Mesenchymal stem cell (in vitro differentiated cells and primary cell): Measurements from ENCODE around the gene ZNF316.

Experiments
- DNase-seq: peaks from one replicate; pipeline ENCODE4 v3.0.0-alpha.2; 2013
- H2AFZ ChIP-seq: one replicate; pipeline ENCODE4 v1.6.1; 2013; ENCODE audit warnings: low read depth, mild to moderate bottlenecking, control low read depth, inconsistent platforms, low read length, moderate library complexity
- H2AK5ac ChIP-seq: 2 replicates; pipeline ENCODE4 v1.6.1; 2013; ENCODE audit warnings: low read length, moderate library complexity, mild to moderate bottlenecking, inconsistent platforms; ENCODE audit not compliant: severe bottlenecking
- H2BK120ac ChIP-seq: one replicate; pipeline ENCODE4 v1.6.1; 2013; ENCODE audit warnings: low read depth, mild to moderate bottlenecking, inconsistent platforms, low read length, moderate library complexity
- H2BK12ac ChIP-seq, 2 experiments: one replicate each; pipeline ENCODE4 v1.6.1; 2013; ENCODE audit warnings: inconsistent platforms in 2 of 2, low read length in 2 of 2, mild to moderate bottlenecking in 2 of 2, moderate library complexity in 2 of 2, control low read depth in 1 of 2
- H2BK15ac ChIP-seq: one replicate; pipeline ENCODE4 v1.6.1; 2013; ENCODE audit warnings: mild to moderate bottlenecking, low read depth, inconsistent platforms; ENCODE audit not compliant: poor library complexity, severe bottlenecking
- H2BK5ac ChIP-seq: 2 replicates; pipeline ENCODE4 v1.6.1; 2013; ENCODE audit warnings: low read depth, mild to moderate bottlenecking, low read length, control low read depth, inconsistent platforms; ENCODE audit not compliant: poor library complexity, severe bottlenecking
- H3K14ac ChIP-seq, 2 experiments: one replicate each; pipeline ENCODE4 v1.6.1; 2013; ENCODE audit warnings: inconsistent platforms in 2 of 2, low read length in 2 of 2, control low read depth in 1 of 2, mild to moderate bottlenecking in 1 of 2, moderate library complexity in 1 of 2
- H3K18ac ChIP-seq, 2 experiments: one replicate each; pipeline ENCODE4 v1.6.1; 2013; ENCODE audit warnings: inconsistent platforms in 2 of 2, low read length in 2 of 2, control low read depth in 1 of 2, low read depth in 1 of 2, mild to moderate bottlenecking in 1 of 2
- H3K23ac ChIP-seq, 2 experiments: one replicate each; pipeline ENCODE4 v1.6.1; 2013; ENCODE audit warnings: inconsistent platforms in 2 of 2, low read length in 2 of 2, mild to moderate bottlenecking in 2 of 2, moderate library complexity in 2 of 2, control low read depth in 1 of 2
- H3K27ac ChIP-seq: 2 replicates; pipeline ENCODE4 v1.5.1; 2013; ENCODE audit warnings: mild to moderate bottlenecking, moderate library complexity, low read length, control low read depth, inconsistent platforms; ENCODE audit not compliant: poor library complexity, severe bottlenecking
- H3K27me3 ChIP-seq, 2 experiments: 2 replicates each; pipeline versions ENCODE4 v1.6.1 to v1.7.0; 2013; ENCODE audit warnings: low read length in 2 of 2, mild to moderate bottlenecking in 2 of 2, moderate library complexity in 2 of 2, control low read depth in 1 of 2, inconsistent platforms in 1 of 2; ENCODE audit not compliant: control insufficient read depth in 1 of 2, insufficient read depth in 1 of 2
- H3K36me3 ChIP-seq, 2 experiments: 2 replicates each; pipeline versions ENCODE4 v1.6.1 to v1.7.0; 2013; ENCODE audit warnings: low read length in 2 of 2, control low read depth in 1 of 2, inconsistent platforms in 1 of 2, low read depth in 1 of 2, mild to moderate bottlenecking in 1 of 2; ENCODE audit not compliant: insufficient read depth in 2 of 2, control insufficient read depth in 1 of 2
- H3K4ac ChIP-seq, 2 experiments: one replicate each; pipeline ENCODE4 v1.6.1; 2013; ENCODE audit warnings: inconsistent platforms in 2 of 2, low read length in 2 of 2, mild to moderate bottlenecking in 2 of 2, moderate library complexity in 2 of 2, control low read depth in 1 of 2, low read depth in 1 of 2
- H3K4me1 ChIP-seq: 2 replicates; pipeline ENCODE4 v1.6.1; 2013; ENCODE audit warnings: low read depth, low read length, control low read depth; ENCODE audit not compliant: control insufficient read depth, insufficient read depth
- H3K4me2 ChIP-seq: 2 replicates; pipeline ENCODE4 v1.6.1; 2013; ENCODE audit warnings: low read length, mild to moderate bottlenecking, inconsistent platforms; ENCODE audit not compliant: poor library complexity, severe bottlenecking
- H3K4me3 ChIP-seq, 2 experiments: 2 replicates each; pipeline versions ENCODE4 v1.5.1 to v1.7.0; 2013; ENCODE audit warnings: low read length in 2 of 2, mild to moderate bottlenecking in 2 of 2, control low read depth in 1 of 2, low read depth in 1 of 2; ENCODE audit not compliant: insufficient read depth in 1 of 2
- H3K79me1 ChIP-seq: replicated peaks from 2 replicates; pipeline ENCODE4 v1.6.1; 2013; ENCODE audit warnings: mild to moderate bottlenecking, control low read depth, low read length, inconsistent platforms; ENCODE audit not compliant: poor library complexity, severe bottlenecking
- H3K9ac ChIP-seq: 2 replicates; pipeline ENCODE4 v1.7.0; 2013; ENCODE audit warnings: mild to moderate bottlenecking, low read length, moderate library complexity
- H3K9me3 ChIP-seq: 2 replicates; pipeline ENCODE4 v1.7.0; 2013; ENCODE audit warnings: mild to moderate bottlenecking, low read length; ENCODE audit not compliant: control insufficient read depth
- H4K8ac ChIP-seq: one replicate; pipeline ENCODE4 v1.6.1; 2013; ENCODE audit warnings: inconsistent platforms, mild to moderate bottlenecking, low read length, moderate library complexity
- H4K91ac ChIP-seq: one replicate; pipeline ENCODE4 v1.6.1; 2013; ENCODE audit warnings: mild to moderate bottlenecking, low read length, inconsistent platforms
- WGBS: methylation state at CpG from one replicate; pipeline ENCODE4 v1.1.7; 2013; ENCODE audit warnings: mixed read lengths; 5-methylcytosine and 5-hydroxymethylcytosine counted together

The ZNF316 gene

DNA sequence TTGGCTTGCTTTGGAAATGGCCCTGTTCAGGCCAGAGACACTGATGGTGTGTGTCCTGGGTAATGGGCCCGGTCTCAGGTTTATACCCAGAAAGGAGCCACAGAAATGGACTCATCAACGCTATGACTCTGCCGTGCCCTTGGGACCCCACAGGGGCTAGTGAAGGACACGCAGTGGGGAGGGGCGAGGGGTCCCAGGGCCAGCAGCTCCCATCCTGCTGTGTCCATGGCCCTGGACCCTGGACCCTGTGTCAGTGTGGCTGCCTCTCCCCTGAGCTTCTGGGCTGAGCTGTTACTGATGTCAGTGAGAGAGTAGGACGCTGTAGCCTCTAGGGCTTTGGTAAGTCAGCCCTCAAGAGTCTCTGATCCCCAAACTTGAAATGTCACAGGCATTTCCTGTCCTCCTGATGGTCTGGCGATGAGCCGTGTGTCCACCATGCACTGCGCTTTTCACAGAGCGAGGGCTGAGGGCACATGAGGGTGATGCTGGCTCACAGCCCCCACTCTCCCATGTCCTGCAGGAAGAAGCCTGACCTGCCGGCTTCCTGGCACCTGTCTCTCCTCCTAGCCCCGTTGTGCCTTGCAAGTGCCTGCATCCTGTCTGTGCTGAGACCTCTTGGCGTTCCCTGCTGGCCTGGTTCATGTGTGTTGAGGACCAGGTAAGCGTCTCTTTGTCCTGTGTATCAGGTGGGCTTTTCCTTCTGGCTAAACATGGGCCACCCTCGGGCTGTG lies 4.4 kb downstream of the ZNF316 start:
- Histone ChIP-seq H2BK15ac (no peak overlapping the region), H3K27me3 (no peaks in the 10 kb centered on the region)

DNA sequence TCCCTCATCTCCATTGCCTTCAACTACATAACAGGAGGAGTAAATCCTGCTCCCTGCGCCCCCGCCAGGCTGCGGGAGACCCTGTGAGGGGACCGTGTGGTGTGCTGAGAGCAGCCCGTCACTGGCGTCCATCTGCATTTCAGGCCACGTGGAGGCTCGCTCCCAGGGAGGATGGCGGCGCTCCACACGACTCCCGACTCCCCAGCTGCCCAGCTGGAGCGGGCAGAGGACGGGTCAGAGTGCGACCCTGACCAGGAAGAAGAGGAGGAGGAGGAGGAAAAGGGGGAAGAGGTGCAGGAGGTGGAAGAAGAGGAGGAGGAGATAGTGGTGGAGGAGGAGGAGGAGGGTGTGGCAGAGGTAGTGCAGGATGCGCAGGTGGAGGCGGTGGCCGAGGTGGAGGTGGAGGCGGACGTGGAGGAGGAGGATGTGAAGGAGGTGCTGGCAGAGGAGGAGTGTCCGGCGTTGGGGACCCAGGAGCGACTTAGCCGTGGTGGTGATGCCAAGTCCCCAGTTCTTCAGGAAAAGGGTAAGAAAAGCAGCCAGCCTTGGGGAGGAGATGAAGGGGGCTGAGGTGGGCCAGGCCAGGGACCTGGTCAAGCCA lies 5.2 kb downstream of the ZNF316 start:
- Histone ChIP-seq H3K9ac (no peak overlapping the region), H3K27me3 (no peaks in the 10 kb centered on the region), H3K4me1 (peaks cover 16% of the 10 kb centered on the region), H3K27ac (no peak overlapping the region), H3K14ac (no peak overlapping the region), H2BK5ac (no peak overlapping the region), H3K4ac (no peak overlapping the region), H3K4me3 (no peak overlapping the region), H3K79me1 (peaks cover 66% of the 10 kb centered on the region), H2BK12ac (no peak overlapping the region), H3K4me2 (no peak overlapping the region), H2BK15ac (no peak overlapping the region), H4K8ac (no peak overlapping the region), H3K9me3 (no peaks in the 10 kb centered on the region), H2BK120ac (no peak overlapping the region), H3K18ac (no peak overlapping the region), H2AFZ (no peak overlapping the region), H3K23ac (no peak overlapping the region), H4K91ac (peak overlapping the region; percentile 61), H3K36me3 (peaks cover 60 to 80% of the 10 kb centered on the region in 2 experiments), H2AK5ac (no peak overlapping the region)
- WGBS = 95% methylated on average over 24 of the region's 24 CpGs
- no peak for DNase-seq

More for the DNA sequence above, 4.4 kb downstream of the ZNF316 start:
- no peak overlapping the region for H3K18ac ChIP-seq
- no peak overlapping the region for H3K23ac ChIP-seq
- no peak overlapping the region for H3K4me3 ChIP-seq
- no peak overlapping the region for H2AK5ac ChIP-seq
- H2AFZ ChIP-seq = no peak overlapping the region
- no peak overlapping the region for H2BK120ac ChIP-seq
- no peaks in the 10 kb centered on the region for H3K9me3 ChIP-seq
- H3K4ac ChIP-seq = no peak overlapping the region
- no peak overlapping the region for H2BK5ac ChIP-seq
- peaks cover 64% of the 10 kb centered on the region for H3K79me1 ChIP-seq
- H3K4me2 ChIP-seq = no peak overlapping the region
- no peak for DNase-seq
- no peak overlapping the region for H3K9ac ChIP-seq
- no peak overlapping the region for H3K14ac ChIP-seq
- WGBS = 94% methylated on average over 15 of the region's 15 CpGs
- no peak overlapping the region for H2BK12ac ChIP-seq
- no peak overlapping the region for H3K27ac ChIP-seq
- H3K36me3 ChIP-seq = peaks cover 53 to 71% of the 10 kb centered on the region in 2 experiments
- no peak overlapping the region for H4K8ac ChIP-seq
- peaks cover 20% of the 10 kb centered on the region for H3K4me1 ChIP-seq
- H4K91ac ChIP-seq = no peak overlapping the region

DNA sequence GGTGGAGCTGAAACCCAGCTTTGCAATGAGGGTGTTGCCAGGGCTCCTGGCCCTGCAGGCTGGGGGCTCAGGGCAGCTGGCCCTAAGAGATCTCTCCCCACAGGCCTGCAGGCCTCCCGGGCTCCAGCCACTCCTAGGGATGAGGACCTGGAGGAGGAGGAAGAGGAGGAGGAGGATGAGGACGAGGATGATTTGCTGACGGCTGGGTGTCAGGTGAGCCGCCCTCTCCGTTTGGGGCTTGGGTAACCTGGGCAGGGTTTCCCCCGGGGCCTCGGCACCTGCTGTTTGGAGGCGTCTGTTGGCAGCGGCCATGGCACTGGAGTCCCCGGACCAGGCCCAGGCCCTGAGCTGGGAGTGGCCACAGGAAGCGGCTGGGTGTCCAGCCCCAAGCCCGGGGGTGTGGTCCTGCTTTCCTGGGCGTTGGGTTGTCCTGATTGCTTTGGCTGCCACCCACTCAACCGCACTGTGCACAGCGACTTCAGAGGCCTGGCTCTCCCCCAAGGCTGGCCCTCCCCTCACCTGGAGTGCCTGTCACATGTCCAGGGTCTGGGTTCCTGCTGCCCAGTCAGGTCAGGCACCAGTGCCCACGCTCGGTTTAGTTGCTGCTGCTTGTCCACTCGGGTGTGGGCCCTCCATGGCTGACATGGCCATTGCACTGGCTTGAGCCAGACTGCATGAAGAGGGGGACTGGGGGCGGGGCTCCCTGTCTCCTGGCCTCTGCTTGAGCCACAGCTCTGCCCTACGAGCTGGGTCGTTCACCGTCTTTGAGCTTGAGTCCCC lies 5.9 kb downstream of the ZNF316 start:
- WGBS = 98% methylated on average over 22 of the region's 22 CpGs
- no peaks in the 10 kb centered on the region for H3K27me3 ChIP-seq

More for the DNA sequence above, 5.9 kb downstream of the ZNF316 start:
- no peak for DNase-seq
- peaks cover 73% of the 10 kb centered on the region for H3K79me1 ChIP-seq
- H3K36me3 ChIP-seq = peaks cover 66 to 87% of the 10 kb centered on the region in 2 experiments
- no peak overlapping the region for H3K23ac ChIP-seq
- no peak overlapping the region for H3K14ac ChIP-seq
- no peak overlapping the region for H2BK5ac ChIP-seq
- no peaks in the 10 kb centered on the region for H3K9me3 ChIP-seq
- no peak overlapping the region for H2BK15ac ChIP-seq
- H3K18ac ChIP-seq = no peak overlapping the region
- H2BK12ac ChIP-seq = no peak overlapping the region
- H4K8ac ChIP-seq = no peak overlapping the region
- H4K91ac ChIP-seq = no peak overlapping the region
- peaks cover 13% of the 10 kb centered on the region for H3K4me1 ChIP-seq
- H3K27ac ChIP-seq = no peak overlapping the region
- H3K9ac ChIP-seq = no peak overlapping the region
- no peak overlapping the region for H3K4me3 ChIP-seq
- H2AK5ac ChIP-seq = no peak overlapping the region
- no peak overlapping the region for H2AFZ ChIP-seq
- no peak overlapping the region for H2BK120ac ChIP-seq
- H3K4me2 ChIP-seq = no peak overlapping the region
- no peak overlapping the region for H3K4ac ChIP-seq
